ENCODE measurements around the gene HARBI1.
"Not testable (repeated sequence)": the region's sequence is repeated elsewhere in the genome, so short reads cannot be mapped to it uniquely, and the experiment has no call there.

HARBI1 gene

GRCh38 chr11:46594785-46595184, 22.2 kb downstream of the HARBI1 start:
- DNase-seq, result no peak

- DNase-seq, result peak; percentile 64 to 78 (median 72)
Measured at GRCh38 chr11:46594374-46594700, 22.7 kb downstream of the HARBI1 start.

- DNase-seq, result peak; percentile 89 to 93 (median 90)
Measured at GRCh38 chr11:46593550-46594373, 23.3 kb downstream of the HARBI1 start, which contains the start of gene AMBRA1. Gene AMBRA1, minus strand, starts transcription at chr11:46594023. Its CDS starts 45,643 bp downstream, at chr11:46548380.

GRCh38 chr11:46590740-46591605, 26.1 kb downstream of the HARBI1 start:
- DNase-seq, result no peak

GRCh38 chr11:46588915-46589314, 28.1 kb downstream of the HARBI1 start:
- DNase-seq, result no peak

- DNase-seq, result no peak
Measured at GRCh38 chr11:46588131-46588530, 28.9 kb downstream of the HARBI1 start.

GRCh38 chr11:46583513-46583912, 33.5 kb downstream of the HARBI1 start:
- not testable (repeated sequence) for DNase-seq

GRCh38 chr11:46582588-46582987, 34.4 kb downstream of the HARBI1 start:
- no peak for DNase-seq

- DNase-seq, result no peak
Measured at GRCh38 chr11:46577058-46577457, 40.0 kb downstream of the HARBI1 start.

- no peak for DNase-seq
Measured at GRCh38 chr11:46574656-46575055, 42.4 kb downstream of the HARBI1 start.

- no peak for DNase-seq
Measured at GRCh38 chr11:46570790-46571398, 46.1 kb downstream of the HARBI1 start.

- peak in 1 of 3 donors; percentile 10 for DNase-seq
Measured at GRCh38 chr11:46565232-46565840, 51.7 kb downstream of the HARBI1 start.

GRCh38 chr11:46564459-46564858, 52.6 kb downstream of the HARBI1 start:
- peak in 1 of 3 donors; percentile 21 for DNase-seq

- no peak for DNase-seq
Measured at GRCh38 chr11:46562527-46562926, 54.5 kb downstream of the HARBI1 start.

GRCh38 chr11:46560300-46560991, 56.6 kb downstream of the HARBI1 start:
- peak; percentile 47 to 49 (median 48) for DNase-seq

- no peak for DNase-seq
Measured at GRCh38 chr11:46559815-46560214, 57.2 kb downstream of the HARBI1 start.

- DNase-seq, result no peak
Measured at GRCh38 chr11:46557684-46558151, 59.3 kb downstream of the HARBI1 start.

GRCh38 chr11:46555267-46556054, 61.6 kb downstream of the HARBI1 start:
- DNase-seq, result no peak

- peak; percentile 58 to 73 (median 70) for DNase-seq
Measured at GRCh38 chr11:46554213-46555147, 62.5 kb downstream of the HARBI1 start.

GRCh38 chr11:46553814-46554212, 63.2 kb downstream of the HARBI1 start:
- DNase-seq, result no peak
